GM18517 (cell line): Measurements from ENCODE around the gene NECAP2.
"Not testable (repeated sequence)": the region's sequence is repeated elsewhere in the genome, so short reads cannot be mapped to it uniquely, and the experiment has no call there.

ENCODE experiments used
- ATAC-seq: cut with Tn5 transposase; IDR thresholded peaks from one replicate; pipeline ENCODE4 v1.9.1; 2021; ENCODE audit warnings: mild to moderate bottlenecking, moderate library complexity; ENCODE audit not compliant: unreplicated experiment

NECAP2 gene

DNA sequence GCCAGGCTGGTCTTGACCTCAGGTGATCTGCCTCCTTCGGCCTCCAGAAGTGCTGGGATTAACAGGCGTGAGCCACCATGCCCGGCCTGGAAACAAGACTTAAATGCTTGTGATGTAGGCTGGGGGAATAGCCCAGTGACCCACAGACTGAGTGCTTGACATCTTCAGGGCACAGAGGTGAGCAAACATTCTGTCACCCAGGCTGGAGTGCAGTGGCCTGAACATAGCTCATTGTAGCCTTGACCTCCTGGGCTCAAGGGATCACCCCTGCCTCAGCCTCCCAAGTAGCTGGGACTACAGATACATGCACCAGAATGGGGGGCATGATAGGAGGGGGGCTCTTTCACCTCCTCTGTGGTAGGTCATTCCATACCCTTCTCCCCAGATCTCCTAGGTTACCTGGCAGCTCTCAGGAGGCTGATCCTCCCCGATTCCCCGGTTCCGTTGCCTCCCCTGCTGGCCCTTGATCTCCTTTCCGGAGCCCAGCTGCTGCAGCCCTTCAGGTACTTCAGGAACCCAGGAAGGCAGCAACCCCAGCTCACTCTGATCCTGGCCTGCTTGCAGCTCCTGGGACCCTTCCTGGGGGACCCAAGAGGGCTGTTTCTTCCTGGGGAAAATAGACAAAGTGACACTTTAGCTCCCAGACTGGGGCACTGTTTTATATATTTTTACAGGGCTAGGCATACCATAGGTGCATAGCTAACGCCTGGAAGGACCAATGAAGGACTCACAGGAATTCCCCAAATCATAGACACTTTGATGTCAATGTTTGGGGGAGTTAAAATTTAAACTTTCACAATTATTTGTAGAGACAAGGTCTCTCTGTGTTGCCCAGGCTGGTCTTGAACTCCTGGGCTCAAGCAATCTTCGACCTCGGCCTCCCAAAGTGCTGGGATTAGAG, 15.1 kb upstream of the NECAP2 start:
- no peak for ATAC-seq

DNA sequence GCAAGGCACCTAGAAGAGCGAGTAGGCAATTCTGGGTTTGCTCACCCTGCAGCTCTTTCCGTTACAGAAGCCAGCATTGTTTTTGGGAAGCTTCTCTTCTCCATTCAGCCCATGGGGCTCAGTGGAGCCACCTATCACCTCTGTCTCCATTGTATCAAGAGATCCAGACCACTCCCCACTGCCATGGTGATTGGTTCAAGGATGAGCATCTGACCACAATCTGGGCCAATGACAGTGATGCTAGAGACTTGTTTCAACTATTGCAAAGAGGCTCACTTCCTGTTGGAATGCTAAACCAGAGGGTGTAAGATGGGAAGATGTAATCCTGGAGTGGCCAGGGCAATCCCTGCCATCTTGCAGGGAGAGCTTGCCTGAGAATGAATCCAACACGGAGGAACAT, 9.9 kb upstream of the NECAP2 start:
- ATAC-seq, result no peak

DNA sequence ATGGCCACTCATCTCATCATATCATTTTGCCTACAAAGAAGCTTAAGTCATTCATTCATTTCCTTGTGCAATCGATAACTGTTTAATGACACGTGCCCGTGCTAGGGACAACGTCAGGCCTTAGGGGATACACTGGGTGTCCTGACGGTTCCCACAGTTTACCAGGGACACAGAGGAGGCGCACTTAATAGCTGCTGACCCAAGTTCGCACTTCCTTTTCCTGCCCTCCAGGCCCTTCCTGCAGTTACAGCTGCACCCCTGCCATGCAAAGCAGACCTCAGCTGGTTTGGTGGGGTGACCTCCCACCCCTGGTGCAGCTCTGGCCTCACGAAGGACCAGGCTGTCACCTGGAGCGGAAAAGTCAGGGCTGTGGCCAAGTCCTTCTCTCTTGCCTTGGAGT, 7.5 kb upstream of the NECAP2 start:
- no peak for ATAC-seq

DNA sequence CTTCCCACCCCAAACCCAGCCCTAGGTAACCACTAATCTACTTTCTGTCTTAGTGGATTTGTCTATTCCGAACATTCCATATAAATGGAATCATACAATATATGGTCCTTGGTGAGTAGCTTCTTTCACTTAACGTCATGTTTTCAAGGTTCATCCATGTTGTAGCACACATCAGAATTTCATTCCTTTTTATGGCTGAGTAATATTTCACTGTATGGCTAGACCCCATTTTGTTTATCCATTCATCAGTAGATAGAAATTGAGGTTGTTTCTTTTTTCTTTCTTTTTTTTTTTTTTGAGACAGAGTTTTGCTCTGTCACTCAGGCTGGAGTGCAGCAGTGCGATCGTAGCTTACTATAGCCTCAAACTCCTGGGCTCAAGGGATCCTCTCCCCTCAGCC, 6.5 kb upstream of the NECAP2 start:
- no peak for ATAC-seq

DNA sequence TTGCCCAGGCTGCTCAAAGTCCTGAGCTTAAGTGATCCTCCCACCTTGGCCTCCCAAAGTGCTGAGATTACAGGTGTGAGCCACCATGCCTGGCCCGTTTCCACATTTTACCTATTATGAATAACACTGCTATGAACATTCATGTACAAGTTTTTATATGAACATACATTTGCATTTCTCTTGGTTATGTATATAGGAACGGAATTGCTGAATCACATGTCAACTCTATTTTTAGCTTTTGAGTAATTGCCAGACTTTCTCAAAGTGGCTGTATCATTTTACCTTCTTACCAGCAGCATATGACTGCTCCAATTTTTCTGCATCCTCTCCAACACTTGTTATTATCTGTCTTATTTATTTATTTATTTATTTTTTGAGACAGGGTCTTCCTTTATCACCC, 6.0 kb upstream of the NECAP2 start:
- ATAC-seq, result no peak

DNA sequence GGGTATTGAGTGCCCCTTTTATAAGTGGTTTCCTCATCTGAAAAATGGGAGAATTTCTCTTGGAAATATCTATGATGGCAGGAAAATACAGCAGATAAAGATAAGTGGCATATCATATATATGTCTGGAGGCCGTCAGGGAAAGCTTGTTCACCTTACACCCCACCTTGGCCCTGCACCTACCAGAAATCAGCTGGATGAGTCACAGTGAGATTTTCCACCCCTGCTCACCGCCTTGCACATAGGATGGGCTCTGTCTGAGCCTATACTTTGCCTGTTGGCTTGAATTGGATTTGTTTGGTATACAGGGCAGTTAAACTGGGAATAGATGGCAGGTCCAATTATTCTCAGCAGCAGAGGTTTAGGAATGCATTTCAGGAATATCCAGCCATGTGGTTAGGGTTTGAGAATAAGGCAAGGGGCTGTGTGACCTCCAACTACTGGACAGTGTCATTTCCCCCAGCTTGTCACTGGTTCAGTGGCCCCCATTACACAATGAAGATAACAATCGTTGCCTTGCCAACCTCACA, 3.5 kb upstream of the NECAP2 start, which contains the start of gene SPATA21:
Gene SPATA21 (minus strand): TSS at position 479 of the 529 bp plus-strand sequence. CDS start 6,053 bp downstream, outside the sequence.
- no peak for ATAC-seq

DNA sequence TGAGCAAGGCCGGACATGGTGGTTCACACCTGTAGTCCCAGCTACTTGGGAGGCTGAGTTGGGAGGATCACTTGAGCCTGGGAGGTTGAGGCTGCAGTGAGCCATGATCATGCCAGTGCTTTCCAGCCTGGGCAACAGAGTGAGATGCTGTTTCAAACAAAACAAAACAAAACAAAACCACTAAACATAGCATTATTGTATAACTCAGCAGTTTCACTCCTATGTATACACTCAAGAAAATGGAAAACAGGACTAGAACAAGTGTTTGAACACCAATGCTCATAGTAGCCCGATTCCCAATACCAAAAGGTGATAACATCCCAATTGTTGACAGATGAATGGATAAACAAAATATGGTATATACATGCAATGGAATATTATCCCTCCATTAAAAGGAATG, 2.0 kb upstream of the NECAP2 start:
- no peak for ATAC-seq

DNA sequence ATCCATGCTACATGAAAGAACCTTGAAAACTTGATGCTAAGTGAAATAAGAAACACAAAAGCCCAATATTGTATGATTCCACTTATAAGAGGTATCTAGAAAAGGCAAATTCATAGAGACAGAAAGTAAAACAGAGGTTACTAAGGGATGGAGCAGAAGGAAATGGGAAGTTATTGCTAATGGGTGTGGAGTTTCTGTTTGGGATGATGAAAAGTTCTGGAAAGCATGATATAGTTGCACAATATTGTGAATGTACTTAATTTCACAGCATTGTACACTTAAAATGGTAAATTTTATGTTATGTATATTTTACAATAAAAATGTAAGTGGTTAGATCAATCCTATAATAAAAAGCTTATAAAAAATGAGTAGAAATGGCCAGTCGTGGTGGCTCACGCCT, 1.6 kb upstream of the NECAP2 start:
- no peak for ATAC-seq

DNA sequence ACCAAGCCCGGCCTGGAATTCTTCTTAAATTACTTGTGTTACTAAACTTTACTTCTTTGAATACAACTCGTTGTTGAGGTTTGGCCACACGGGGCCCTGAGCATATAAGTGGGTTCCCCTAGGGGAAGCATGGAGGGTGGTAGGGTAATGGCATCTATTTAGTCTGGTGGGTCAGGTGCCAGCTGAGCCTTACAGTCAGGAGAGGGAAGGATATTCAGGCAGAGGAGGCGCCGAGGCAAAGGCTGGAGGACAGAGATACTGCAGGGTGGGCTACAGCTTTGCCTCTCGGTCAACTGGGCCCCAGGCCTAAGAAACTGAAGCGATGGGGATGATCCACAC, 424 bp upstream of the NECAP2 start:
- ATAC-seq, result peak; percentile 26

DNA sequence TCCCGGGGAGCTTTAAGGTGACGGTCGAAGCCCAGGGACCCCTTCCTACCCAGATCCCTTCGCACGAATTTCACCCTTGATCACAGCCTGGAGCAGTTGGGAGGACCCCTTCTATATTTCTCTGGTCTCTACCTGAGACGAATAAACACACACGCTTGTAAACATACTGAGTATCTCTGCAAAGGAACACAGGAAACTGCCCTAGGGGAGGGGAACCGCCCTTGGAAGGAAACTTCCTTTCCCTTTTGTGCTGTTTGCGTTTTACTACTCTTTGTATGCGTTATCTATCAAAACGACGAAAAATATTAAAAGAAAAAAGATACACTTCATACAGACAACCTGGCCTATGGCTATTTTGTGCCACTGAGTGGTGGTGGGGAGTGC, 750 bp downstream of the NECAP2 start:
- no peak for ATAC-seq

DNA sequence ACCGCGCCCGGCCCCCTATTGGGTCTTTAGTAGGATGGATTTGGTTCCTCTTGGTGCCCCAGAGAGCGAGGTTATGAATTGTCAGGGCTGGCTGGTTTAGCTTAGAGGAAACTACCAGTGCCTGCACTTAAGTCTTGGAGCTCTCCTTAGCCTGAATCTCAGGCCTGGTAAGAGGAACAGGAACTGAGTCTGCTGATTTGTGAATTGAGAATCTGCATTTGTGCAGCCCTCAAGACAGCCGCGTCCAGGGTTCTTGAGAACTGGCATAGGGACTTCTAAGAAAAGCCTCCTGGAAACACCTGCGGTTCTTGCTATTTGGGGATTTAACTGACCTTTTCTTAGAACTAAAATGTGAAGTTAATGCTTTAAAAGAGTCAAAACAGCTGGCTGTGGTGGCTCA, 1.7 kb downstream of the NECAP2 start:
- no peak for ATAC-seq

DNA sequence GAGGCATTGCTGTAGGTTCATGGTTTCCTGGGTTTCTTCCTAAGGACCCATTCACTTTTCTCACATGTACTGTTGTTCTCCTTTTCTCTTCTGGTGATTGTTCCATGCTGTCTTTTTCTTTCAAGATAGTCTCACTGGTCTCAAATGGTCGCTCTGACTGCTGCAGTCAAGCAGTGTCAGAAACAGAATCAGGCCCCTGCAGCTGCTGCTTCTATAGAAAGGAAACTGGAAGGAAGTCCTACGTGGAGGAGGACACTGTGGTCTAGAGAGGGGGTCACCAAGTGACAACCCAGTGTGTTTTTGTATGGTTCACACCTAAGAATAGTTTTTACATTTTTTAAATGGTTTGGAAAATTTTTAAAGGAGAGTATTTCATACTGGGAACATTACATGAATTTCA, 2.4 kb downstream of the NECAP2 start:
- ATAC-seq, result no peak

DNA sequence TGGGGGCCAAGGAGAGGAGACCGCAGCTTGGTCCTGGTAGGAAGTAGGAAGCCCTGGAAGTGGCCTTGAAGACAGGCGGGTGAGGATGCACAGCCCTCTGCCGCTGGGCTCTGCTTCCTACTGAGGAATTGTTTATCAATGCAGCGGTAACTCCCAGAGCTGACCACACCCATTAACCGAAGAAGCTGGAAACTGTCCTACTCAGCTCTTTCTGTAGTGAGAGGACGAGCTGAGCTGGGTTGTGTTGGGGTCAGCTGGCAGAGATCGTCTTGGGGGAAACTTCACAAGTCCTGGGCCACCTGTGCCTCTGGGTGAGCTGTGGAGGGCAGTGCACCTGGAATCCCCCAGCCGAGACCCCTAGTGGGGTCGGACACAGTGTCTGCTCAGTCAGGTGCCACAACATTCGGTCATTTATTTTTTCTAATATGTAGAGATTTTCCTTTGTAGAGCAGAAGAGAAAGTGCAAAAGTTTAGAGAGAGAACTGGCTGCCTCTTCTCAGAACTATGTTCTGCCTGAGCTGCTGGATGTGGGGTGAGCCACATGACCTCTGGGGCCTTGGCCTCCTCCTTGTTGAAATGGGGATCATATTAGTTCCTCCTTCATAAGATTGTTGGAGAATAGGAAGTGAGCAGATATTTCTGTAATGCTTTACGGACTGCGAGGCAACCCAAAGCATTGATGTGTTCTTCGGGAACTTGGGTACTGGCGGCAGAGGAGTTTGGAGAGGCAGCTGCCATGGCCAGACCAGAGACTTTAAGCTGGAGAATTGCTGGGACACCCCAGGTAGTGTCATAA, 3.6 kb downstream of the NECAP2 start:
- no peak for ATAC-seq

DNA sequence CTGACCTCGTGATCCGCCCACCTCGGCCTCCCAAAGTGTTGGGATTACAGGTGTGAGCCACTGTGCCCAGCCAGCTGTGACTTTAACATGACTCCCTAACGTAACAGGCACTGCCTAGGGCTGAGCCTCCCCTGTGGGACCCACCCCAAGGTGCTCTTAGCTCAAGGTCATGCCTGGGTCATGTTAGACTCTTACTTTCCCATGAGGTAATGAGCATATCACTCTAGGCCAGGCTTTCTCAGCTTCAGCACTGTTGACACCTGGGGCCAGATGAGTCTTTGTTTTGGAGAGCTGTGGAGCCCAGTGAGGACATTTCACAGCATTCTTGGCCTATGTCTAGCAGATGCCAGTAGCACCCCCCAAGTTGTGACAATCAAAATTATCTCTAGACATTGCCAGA, 4.5 kb downstream of the NECAP2 start:
- ATAC-seq, result no peak

DNA sequence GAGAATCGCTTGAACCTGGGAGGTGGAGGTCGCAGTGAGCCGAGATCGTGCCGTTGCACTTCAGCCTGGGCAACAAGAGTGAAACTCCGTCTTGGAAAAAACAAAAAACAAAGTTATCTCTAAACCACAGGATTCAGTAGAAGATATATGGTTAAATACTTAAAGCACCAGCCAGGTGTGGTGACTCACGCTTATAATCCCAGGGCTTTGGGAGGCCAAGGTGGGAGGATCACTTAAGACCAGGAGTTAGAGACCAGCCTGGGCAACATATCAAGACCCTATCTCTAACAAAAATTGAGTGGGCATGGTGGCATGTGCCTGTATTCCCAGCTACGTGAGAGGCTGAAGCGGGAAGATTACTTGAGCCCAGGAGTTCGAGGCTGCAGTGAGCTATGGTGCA, 5.6 kb downstream of the NECAP2 start:
- no peak for ATAC-seq

DNA sequence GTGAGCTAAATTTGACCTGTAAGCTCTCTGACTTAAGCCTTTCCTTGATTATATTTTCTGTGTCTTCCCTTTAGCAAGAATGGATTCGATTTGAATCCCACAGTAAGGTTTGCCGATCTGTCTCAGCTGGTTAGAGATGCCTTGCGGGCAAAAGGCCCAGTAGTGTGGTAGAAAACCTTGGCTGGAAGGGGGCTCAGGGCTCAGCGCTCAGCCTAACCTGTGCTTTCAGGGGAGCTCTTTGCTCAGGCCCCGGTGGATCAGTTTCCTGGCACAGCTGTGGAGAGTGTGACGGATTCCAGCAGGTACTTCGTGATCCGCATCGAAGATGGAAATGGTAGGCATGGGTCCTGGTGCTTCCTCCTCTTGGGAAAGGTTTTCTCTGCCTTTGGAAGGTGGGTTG, 7.1 kb downstream of the NECAP2 start:
- no peak for ATAC-seq

DNA sequence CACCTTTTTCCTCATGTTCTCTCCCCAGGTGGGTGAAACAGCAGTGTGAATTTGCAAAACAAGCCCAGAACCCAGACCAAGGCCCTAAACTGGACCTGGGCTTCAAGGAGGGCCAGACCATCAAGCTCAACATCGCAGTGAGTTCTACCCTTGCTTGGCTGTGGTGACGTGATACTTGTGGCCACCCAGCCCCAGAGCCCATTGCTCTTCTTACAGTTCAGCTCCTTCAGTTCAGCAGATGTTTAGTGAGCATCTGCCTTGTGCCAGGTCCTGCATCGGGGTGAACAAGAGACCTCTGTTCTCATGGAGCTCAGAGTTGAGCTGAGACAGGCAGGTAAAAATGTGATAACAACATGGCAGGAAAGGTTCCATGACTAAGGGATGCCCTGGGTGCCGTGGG, 8.5 kb downstream of the NECAP2 start:
- ATAC-seq, result no peak

DNA sequence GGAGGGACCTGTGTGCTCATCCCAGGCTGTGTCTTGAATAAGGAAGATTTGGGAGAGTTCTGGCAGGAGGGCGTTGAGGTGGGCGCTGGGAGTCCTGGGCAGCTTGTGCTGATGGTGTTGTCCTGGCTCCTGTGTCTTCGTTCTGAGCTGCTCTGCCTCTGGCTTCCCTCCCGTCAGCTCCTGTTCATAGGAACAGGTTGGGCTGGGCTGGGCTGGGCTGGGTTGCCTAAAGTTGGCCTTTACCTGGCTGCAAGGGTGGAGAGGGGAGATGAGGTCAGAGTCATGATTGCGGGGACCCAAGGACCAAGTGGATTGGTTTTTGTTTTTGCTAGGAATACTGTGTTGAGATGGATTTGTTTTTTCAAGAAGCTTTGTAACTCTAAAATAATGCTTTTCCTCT, 9.1 kb downstream of the NECAP2 start:
- ATAC-seq, result no peak

DNA sequence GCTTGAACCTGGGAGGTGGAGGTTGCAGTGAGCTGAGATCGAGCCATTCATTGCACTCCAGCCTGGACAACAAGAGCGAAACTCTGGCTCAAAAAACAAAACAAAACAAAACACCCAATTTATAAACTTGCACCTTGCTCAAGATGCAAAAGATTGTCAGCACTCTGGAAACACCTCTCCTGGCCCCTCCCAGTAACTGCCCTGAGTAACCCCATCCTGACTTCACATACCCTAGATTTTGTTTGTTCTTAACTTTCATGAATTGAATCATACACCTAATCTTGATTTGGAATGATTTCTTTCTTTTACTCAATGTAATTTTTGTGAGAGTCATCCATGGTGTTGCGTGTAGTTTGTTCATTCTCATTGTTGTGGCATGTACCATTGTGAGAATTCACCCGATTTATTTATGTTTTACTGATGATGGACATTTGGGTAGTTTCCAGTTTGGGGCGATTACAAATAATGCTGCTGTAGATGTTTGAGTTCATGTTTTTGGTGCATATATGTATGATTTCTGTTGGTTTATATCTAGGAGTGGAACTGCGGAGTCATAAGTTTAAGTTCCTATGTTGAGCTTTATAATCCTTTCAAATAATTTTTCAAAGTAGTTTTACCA, 10.4 kb downstream of the NECAP2 start:
- no peak for ATAC-seq

DNA sequence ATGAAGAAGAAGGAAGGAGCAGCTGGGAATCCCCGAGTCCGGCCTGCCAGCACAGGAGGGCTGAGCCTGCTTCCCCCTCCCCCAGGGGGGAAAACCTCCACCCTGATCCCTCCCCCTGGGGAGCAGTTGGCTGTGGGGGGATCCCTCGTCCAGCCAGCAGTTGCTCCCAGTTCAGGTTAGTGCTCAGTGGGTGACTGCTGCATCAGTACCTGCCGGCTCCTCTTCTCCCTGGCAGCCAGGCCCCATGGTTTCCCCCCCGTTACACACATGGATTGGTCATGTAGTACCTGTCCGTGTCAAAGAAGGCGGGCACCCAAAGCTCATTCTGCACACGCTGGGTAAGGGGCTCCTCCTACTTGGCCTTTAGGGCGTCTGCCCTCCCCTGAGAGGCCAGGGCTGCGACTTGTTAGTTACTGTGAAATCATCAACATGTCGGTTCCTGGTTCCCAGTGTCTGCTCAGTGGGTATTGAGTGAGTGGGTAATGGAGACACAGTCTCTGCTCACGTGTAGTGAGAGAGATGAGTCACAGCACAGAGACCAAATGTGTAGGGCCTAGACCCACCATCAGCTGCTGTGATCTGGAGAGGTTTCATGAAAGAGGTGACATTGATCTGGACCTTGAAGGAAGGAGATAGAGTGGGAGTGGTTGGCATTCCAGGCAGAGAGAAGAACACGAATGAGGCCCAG, 11.5 kb downstream of the NECAP2 start:
- no peak for ATAC-seq

DNA sequence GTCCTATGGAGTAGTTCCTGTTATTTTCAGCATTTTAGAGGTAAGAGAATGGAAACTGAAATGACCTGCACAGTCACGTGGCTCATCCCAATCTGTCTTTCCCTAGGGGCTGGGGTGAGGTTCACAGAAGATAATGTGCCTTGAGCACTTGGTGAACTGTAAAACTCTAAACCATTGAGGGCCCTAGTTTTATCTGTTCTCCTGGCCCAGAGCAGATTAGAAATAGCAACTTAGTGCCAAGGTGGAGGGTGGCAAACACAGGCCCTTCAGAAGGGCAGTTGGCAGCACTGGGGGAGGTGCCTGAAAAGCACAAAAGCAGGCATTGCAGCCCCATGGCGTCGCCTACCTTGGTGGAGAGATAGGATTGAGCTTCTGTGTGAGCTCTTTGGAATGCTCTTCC, 14.4 kb downstream of the NECAP2 start:
- not testable (repeated sequence) for ATAC-seq
